H9 (cell line): ENCODE results near the gene SRGN. TPM values are rescaled to one million over a fixed set of nuclear protein-coding genes. Genes with fewer than 3 reads are reported as not detected.

Experiments used
- DNase-seq: peaks from one replicate; pipeline ENCODE4 v3.0.0-alpha.2; 2017
- H2AFZ ChIP-seq: one replicate; pipeline ENCODE4 v1.6.1; 2013; ENCODE audit warnings: mild to moderate bottlenecking, low read length, control low read depth, moderate library complexity
- H2AK5ac ChIP-seq: 2 replicates; pipeline ENCODE4 v1.6.1; 2013; ENCODE audit warnings: low read length, control low read depth, mixed read lengths; ENCODE audit not compliant: insufficient read length
- H2BK120ac ChIP-seq: one replicate; pipeline ENCODE4 v1.6.1; 2013; ENCODE audit warnings: low read depth, mild to moderate bottlenecking, low read length, control low read depth, inconsistent platforms; ENCODE audit not compliant: poor library complexity, severe bottlenecking
- H2BK12ac ChIP-seq: 2 replicates; pipeline ENCODE4 v1.6.1; 2013; ENCODE audit warnings: low read length, control low read depth, mixed read lengths, low read depth; ENCODE audit not compliant: insufficient read length
- H2BK15ac ChIP-seq: 2 replicates; pipeline ENCODE4 v1.6.1; 2013; ENCODE audit warnings: low read depth, low read length, control low read depth
- H2BK20ac ChIP-seq: one replicate; pipeline ENCODE4 v1.6.1; 2013; ENCODE audit warnings: low read depth, mild to moderate bottlenecking, low read length, control low read depth, inconsistent platforms; ENCODE audit not compliant: poor library complexity, severe bottlenecking
- H2BK5ac ChIP-seq: 2 replicates; pipeline ENCODE4 v1.6.1; 2013; ENCODE audit warnings: low read length, control low read depth, mixed read lengths; ENCODE audit not compliant: insufficient read length
- H3K14ac ChIP-seq: 2 replicates; pipeline ENCODE4 v1.6.1; 2013; ENCODE audit warnings: low read length, control low read depth; ENCODE audit not compliant: insufficient read depth
- H3K18ac ChIP-seq: 2 replicates; pipeline ENCODE4 v1.6.1; 2013; ENCODE audit warnings: low read depth, mild to moderate bottlenecking, mixed read lengths, low read length, control low read depth; ENCODE audit not compliant: insufficient read length
- H3K23ac ChIP-seq: 2 replicates; pipeline ENCODE4 v1.6.1; 2013; ENCODE audit warnings: low read length, control low read depth, mixed read lengths, low read depth; ENCODE audit not compliant: insufficient read length
- H3K23me2 ChIP-seq: 2 replicates; pipeline ENCODE4 v1.6.1; 2013; ENCODE audit warnings: low read depth, mild to moderate bottlenecking, mixed read lengths, low read length, control low read depth; ENCODE audit not compliant: insufficient read length, poor library complexity, severe bottlenecking
- H3K27ac ChIP-seq: 2 replicates; pipeline ENCODE4 v1.5.1; 2013; ENCODE audit warnings: low read length, control low read depth, mixed read lengths, low read depth; ENCODE audit not compliant: insufficient read length
- H3K27me3 ChIP-seq: 2 replicates; pipeline ENCODE4 v1.6.1; 2013; ENCODE audit warnings: low read length, control low read depth, inconsistent platforms; ENCODE audit not compliant: insufficient read depth
- H3K4ac ChIP-seq: 2 replicates; pipeline ENCODE4 v1.6.1; 2013; ENCODE audit warnings: low read depth, mild to moderate bottlenecking, control low read depth, inconsistent platforms, low read length, moderate library complexity
- H3K4me1 ChIP-seq: 2 replicates; pipeline ENCODE4 v1.6.1; 2013; ENCODE audit warnings: low read length, control low read depth, inconsistent platforms; ENCODE audit not compliant: insufficient read depth
- H3K4me2 ChIP-seq: 2 replicates; pipeline ENCODE4 v1.6.1; 2013; ENCODE audit warnings: low read length, control low read depth, mixed read lengths; ENCODE audit not compliant: insufficient read length, insufficient read depth
- H3K56ac ChIP-seq: 2 replicates; pipeline ENCODE4 v1.6.1; 2013; ENCODE audit warnings: low read depth, mild to moderate bottlenecking, mixed read lengths, low read length, control low read depth; ENCODE audit not compliant: insufficient read length
- H3K79me1 ChIP-seq: 2 replicates; pipeline ENCODE4 v1.6.1; 2013; ENCODE audit warnings: low read depth, mild to moderate bottlenecking, moderate library complexity, low read length, control low read depth, inconsistent platforms; ENCODE audit not compliant: insufficient read depth, poor library complexity, severe bottlenecking
- H3K79me2 ChIP-seq: 2 replicates; pipeline ENCODE4 v1.6.1; 2013; ENCODE audit warnings: low read length, control low read depth, inconsistent platforms; ENCODE audit not compliant: insufficient read depth
- H3K9ac ChIP-seq: 2 replicates; pipeline ENCODE4 v1.6.1; 2013; ENCODE audit warnings: low read length, control low read depth, mixed read lengths; ENCODE audit not compliant: insufficient read length; ENCODE audit errors: extremely low read depth
- H3K9me3 ChIP-seq: one replicate; pipeline ENCODE4 v1.6.1; 2013; ENCODE audit warnings: low read depth, low read length, inconsistent platforms; ENCODE audit not compliant: control insufficient read depth
- H3T11ph ChIP-seq: one replicate; pipeline ENCODE4 v1.6.1; 2013; ENCODE audit warnings: mild to moderate bottlenecking, low read length, control low read depth, inconsistent platforms
- H4K20me1 ChIP-seq: one replicate; pipeline ENCODE4 v1.6.1; 2013; ENCODE audit not compliant: control insufficient read depth, insufficient read length, insufficient read depth
- H4K5ac ChIP-seq: 2 replicates; pipeline ENCODE4 v1.6.1; 2013; ENCODE audit warnings: low read depth, mild to moderate bottlenecking, mixed read lengths, low read length, control low read depth; ENCODE audit not compliant: insufficient read length
- H4K8ac ChIP-seq: replicated peaks from 2 replicates; pipeline ENCODE4 v1.6.1; 2013; ENCODE audit warnings: low read length, control low read depth, mixed read lengths, low read depth; ENCODE audit not compliant: insufficient read length
- H4K91ac ChIP-seq: 2 replicates; pipeline ENCODE4 v1.6.1; 2013; ENCODE audit warnings: low read depth, mild to moderate bottlenecking, moderate library complexity, mixed read lengths, low read length, control low read depth; ENCODE audit not compliant: insufficient read length
- H3K27ac Mint-ChIP-seq, 3 experiments: 2 replicates in 2 of 3; 3 replicates in 1 of 3; pipeline ENCODE4 v1.8.0; 2020 to 2021; ENCODE audit warnings: mixed read lengths in 3 of 3, mild to moderate bottlenecking in 1 of 3, moderate library complexity in 1 of 3
- H3K27me3 Mint-ChIP-seq: 2 replicates; pipeline ENCODE4 v1.8.0; 2021; ENCODE audit warnings: low read depth, mild to moderate bottlenecking, moderate library complexity, mixed read lengths
- H3K36me3 Mint-ChIP-seq, 3 experiments: 2 replicates in 2 of 3; 3 replicates in 1 of 3; pipeline ENCODE4 v1.8.0; 2020 to 2021; ENCODE audit warnings: low read depth in 3 of 3, mixed read lengths in 3 of 3; ENCODE audit not compliant: insufficient read depth in 1 of 3
- H3K4me1 Mint-ChIP-seq, 2 experiments: 2 replicates each; pipeline ENCODE4 v1.8.0; 2020; ENCODE audit warnings: mixed read lengths in 2 of 2
- H3K4me3 Mint-ChIP-seq, 2 experiments: 2 replicates in 1 of 2; 3 replicates in 1 of 2; pipeline ENCODE4 v1.8.0; 2020 to 2021; ENCODE audit warnings: mild to moderate bottlenecking in 2 of 2, mixed read lengths in 2 of 2, moderate library complexity in 1 of 2
- H3K9me3 Mint-ChIP-seq, 2 experiments: 2 replicates in 1 of 2; 3 replicates in 1 of 2; pipeline ENCODE4 v1.8.0; 2020; ENCODE audit warnings: mild to moderate bottlenecking in 2 of 2, mixed read lengths in 2 of 2, moderate library complexity in 1 of 2
- WGBS: extraction: QIAGEN DNeasy Blood & Tissue Kit; methylation state at CpG from one replicate; pipeline ENCODE4 v1.1.7; 2013; ENCODE audit warnings: missing lambda C conversion rate, low lambda C conversion rate, mixed read lengths; ENCODE audit not compliant: insufficient read length; ENCODE audit errors: extremely low coverage; 5-methylcytosine and 5-hydroxymethylcytosine counted together
- total RNA-seq: library from RNA; stranded (reverse); gene quantifications from 2 replicates; pipeline ENCODE4 v1.2.1, GENCODE V29; 2021
- TF ChIP-seq, protein P1 (sequence below): fragments of 200-600 bp; sonication (generic); conservative IDR thresholded peaks from 3 replicates; pipeline ENCODE4 v1.8.0; 2021; ENCODE audit warnings: antibody characterized with exemption, mild to moderate bottlenecking

Gene SRGN
- total RNA-seq, 1 experiment from 2014 or later: not detected

DNA sequence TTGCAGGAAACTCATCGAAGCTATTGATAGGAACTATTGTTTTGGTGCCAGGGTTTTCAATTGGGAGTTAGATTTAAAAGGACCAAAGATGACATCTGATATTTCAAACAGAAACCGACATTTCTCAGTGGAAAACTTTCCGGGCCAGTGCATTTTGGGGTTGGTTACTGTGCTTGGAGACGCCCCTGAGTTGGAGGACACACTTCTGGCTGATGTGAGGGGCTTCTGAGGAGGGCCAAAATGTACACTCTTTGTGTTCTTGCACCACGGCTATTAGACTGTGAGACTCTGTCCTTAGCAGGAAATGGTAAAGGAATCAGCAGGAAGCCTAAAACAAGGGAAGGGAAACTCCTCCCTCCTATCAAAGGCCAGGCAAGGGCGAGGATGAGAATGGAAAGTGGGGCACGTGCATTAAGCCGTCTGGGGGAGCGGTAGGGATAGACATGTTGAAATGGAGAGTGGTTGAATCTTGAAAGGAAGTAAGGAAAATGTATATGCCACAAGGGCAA is 1.8 kb upstream of the SRGN start:
- Histone ChIP-seq H4K5ac (no peak overlapping the region), H3T11ph (no peak overlapping the region), H2BK12ac (no peak overlapping the region), H3K18ac (no peak overlapping the region), H2BK5ac (no peak overlapping the region), H3K4me2 (no peak overlapping the region), H4K20me1 (no peaks in the 10 kb centered on the region), H4K8ac (no peak overlapping the region), H3K9ac (no peak overlapping the region), H3K79me1 (no peaks in the 10 kb centered on the region), H3K9me3 (no peaks in the 10 kb centered on the region), H3K27me3 (no peaks in the 10 kb centered on the region), H2BK120ac (no peak overlapping the region), H3K4ac (no peak overlapping the region), H2AFZ (peak overlapping the region; percentile 49), H4K91ac (no peak overlapping the region), H3K23ac (no peak overlapping the region), H3K79me2 (no peaks in the 10 kb centered on the region), H3K14ac (no peak overlapping the region), H3K27ac (no peak overlapping the region), H3K23me2 (no peaks in the 10 kb centered on the region), H2BK15ac (no peak overlapping the region), H3K56ac (no peak overlapping the region), H3K4me1 (no peaks in the 10 kb centered on the region), H2AK5ac (no peak overlapping the region), H2BK20ac (no peak overlapping the region)
- Mint-ChIP-seq H3K9me3 (no peaks in the 10 kb centered on the region), H3K4me3 (peak overlapping the region in 1 of 2 experiments; percentile 1; a peak in 1 of 5 replicates), H3K27me3 (no peaks in the 10 kb centered on the region; the same call in 1 of the 2 replicates), H3K27ac (peak overlapping the region in 1 of 3 experiments; percentile 72; a peak in 2 of 7 replicates), H3K4me1 (peaks cover 16 to 22% of the 10 kb centered on the region in 2 experiments), H3K36me3 (no peaks in the 10 kb centered on the region)
- WGBS: no CpG with 5 or more reads among the region's 9 CpGs
- no peak for DNase-seq
- TF ChIP-seq, protein P1, sequence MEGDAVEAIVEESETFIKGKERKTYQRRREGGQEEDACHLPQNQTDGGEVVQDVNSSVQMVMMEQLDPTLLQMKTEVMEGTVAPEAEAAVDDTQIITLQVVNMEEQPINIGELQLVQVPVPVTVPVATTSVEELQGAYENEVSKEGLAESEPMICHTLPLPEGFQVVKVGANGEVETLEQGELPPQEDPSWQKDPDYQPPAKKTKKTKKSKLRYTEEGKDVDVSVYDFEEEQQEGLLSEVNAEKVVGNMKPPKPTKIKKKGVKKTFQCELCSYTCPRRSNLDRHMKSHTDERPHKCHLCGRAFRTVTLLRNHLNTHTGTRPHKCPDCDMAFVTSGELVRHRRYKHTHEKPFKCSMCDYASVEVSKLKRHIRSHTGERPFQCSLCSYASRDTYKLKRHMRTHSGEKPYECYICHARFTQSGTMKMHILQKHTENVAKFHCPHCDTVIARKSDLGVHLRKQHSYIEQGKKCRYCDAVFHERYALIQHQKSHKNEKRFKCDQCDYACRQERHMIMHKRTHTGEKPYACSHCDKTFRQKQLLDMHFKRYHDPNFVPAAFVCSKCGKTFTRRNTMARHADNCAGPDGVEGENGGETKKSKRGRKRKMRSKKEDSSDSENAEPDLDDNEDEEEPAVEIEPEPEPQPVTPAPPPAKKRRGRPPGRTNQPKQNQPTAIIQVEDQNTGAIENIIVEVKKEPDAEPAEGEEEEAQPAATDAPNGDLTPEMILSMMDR: no peak
